T-helper 1 cell (primary cell): Measurements from ENCODE around the gene TAF8.
"Not testable (repeated sequence)": the region's sequence is repeated elsewhere in the genome, so short reads cannot be mapped to it uniquely, and the experiment has no call there.

ENCODE experiments used
- DNase-seq, 5 donors: peaks; one replicate each; pipeline ENCODE4 v3.0.0-alpha.2; 2012 to 2020
- total RNA-seq, 4 donors: gene quantifications; one replicate each; lab custom pipeline; 2026; lab: John Stamatoyannopoulos, UW

TAF8 gene
- total RNA-seq, result 41.5 to 64.5 (median 53.1) reads per million in 4 donors

DNA sequence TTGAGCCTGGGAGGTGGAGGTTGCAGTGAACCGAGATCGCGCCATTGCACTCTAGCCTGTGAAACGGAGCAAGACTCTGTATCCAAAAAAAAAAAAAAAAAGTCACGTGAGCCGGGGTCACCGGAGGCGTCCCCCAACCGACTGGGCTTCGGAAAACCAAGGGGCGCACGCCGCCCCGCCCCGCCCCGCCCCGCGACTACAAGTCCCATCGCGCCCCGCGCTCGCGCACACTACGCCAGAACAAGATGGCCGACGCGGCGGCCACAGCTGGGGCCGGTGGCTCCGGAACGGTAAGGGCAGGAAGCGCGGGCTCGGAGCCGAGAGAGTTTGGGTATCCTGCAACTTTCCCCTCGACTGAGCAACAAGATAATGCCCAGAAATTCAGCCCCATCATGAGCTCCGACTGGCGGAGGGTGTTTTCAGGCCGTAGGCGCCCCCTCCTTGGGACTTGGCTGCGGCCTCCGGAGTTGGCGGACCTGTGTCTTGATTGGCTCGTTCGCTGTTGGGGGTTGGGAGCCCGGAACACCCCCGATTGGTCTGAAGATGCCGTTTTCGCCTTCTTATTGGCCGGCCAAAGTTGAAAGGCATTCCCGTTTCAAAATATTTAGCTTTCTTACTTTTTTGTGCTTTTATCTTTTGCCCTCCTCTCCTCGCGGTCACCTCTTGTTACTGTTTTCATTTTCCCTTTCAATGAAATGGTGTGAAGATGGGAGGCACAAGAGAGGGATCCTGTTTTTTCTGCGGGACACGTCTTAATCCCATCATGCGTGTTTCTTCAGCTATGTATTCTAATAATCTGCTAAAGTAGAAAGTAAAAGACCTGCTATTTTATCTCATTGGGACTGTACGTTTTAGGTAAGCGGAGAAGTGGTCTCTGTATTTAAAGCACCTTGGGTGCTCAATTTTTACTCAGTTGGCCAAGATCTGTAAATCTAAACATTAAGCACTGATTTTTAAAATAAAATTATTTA lies at the start of gene TAF8:
TAF8 (plus strand) TSS at position 228 of the 971 bp plus-strand sequence; CDS start at position 246, 18 bp downstream.
- DNase-seq, result peak; percentile 75 to 94 (median 84)

GRCh38 chr6:42001506-42001905 lies 48.8 kb upstream of the TAF8 start:
- DNase-seq, result no peak

GRCh38 chr6:42003658-42004057 lies 46.7 kb upstream of the TAF8 start:
- DNase-seq, result not testable (repeated sequence)

- peak in 3 of 5 donors; percentile 21 to 35 (median 23) for DNase-seq
Observed at GRCh38 chr6:42007286-42008137, 42.8 kb upstream of the TAF8 start.

DNA sequence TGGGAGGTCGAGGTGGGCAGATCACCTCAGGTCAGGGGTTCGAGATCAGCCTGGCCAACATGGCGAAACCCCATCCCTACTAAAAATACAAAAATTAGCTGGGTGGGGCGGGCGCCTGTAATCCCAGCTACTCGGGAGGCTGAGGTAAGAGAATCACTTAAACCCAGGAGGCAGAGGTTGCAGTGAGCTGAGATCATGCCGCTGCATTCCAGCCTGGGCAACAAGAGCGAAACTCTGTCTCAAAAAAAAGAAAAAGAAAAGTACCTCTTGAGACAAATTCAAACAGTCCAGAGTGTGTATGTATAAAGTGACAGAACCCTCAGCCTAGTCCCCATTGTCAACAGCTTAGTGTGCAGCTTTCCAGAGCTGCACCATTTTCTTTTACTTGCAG lies 42.2 kb upstream of the TAF8 start:
- DNase-seq, result not testable (repeated sequence)

DNA sequence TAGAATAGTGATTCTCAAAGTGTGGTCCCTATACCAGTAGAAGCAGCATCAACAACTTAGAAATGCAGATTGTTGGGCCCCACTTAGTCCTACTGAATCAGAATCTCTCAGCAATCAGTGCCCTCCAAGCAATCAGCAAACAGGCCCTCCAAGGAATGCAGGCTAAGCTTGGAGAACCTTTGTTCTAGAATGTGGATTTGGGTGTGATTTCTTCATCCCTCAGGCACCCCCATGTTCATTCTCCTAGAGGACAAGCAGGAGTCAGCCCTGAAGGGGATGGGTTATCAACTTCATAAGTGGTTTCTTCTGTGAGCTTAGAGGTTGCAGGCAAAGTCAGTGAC lies 40.5 kb upstream of the TAF8 start:
- DNase-seq, result no peak

- peak in 1 of 5 donors; percentile 55 for DNase-seq
Observed at GRCh38 chr6:42010185-42010891, 40.0 kb upstream of the TAF8 start.

DNA sequence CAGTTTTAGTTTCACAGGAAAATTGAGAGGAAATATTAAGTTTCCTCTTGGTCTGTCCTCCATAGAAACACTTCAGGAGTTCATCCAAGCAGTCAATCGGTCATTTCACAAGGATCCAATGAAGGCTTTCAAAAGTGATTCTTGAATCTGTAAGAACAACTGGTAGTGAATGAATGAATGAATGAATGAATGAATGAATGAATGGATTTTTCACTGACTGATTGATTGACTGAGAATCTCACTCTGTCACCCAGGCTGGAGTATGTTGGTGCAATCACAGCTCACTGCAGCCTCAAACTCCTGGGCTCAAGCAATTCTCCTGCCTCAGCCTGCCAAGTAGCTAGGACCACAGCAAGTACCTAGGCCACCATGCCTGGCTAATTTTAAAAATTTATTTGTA lies 39.4 kb upstream of the TAF8 start:
- DNase-seq, result no peak

DNA sequence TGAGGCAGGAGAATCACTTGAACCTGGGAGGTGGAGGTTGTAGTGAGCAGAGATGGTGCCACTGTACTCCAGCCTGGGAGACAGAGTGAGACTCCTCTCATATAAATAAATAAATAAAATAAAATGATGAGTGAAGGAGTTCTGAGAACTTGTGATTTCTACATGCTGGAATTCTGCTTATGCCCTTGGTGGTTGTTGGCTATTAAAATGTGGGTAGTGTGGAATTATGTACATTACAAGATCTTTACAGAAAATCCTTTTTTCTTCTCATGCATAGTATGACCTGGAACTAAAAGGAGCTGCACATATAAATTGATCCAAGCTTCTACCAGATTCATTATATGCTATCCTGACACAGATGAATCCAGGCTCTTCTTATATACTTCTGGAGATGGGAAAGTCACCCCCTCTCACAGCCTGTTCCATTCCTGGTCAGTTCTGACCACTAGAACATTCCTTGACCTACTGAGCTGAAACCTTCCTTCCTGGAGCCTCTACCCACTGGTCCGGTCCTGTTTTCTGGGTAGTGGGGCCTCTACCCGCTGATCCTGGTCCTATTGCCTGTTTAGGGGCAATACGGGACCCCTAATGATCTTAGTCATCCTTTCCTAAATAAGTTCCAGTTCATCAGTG lies 37.7 kb upstream of the TAF8 start:
- DNase-seq, result no peak

DNA sequence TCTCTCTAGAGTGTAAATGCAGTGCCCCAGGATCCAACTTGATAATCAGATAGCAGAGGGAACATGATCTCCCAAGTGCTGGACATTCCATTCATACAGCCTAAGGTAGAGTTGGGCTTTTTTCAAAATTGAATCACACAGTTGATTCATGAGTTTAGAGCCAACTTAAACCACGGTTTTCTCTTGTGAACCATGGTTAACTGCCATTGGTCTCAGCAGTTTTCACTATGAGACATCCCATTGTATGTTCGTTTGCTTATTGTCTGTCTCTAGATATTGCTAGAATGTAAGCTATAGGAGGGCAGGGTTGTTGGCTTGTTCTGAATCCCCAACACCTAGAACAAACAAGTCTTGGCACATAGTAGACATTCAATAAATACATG lies 37.2 kb upstream of the TAF8 start:
- peak in 1 of 5 donors; percentile 53 for DNase-seq

DNA sequence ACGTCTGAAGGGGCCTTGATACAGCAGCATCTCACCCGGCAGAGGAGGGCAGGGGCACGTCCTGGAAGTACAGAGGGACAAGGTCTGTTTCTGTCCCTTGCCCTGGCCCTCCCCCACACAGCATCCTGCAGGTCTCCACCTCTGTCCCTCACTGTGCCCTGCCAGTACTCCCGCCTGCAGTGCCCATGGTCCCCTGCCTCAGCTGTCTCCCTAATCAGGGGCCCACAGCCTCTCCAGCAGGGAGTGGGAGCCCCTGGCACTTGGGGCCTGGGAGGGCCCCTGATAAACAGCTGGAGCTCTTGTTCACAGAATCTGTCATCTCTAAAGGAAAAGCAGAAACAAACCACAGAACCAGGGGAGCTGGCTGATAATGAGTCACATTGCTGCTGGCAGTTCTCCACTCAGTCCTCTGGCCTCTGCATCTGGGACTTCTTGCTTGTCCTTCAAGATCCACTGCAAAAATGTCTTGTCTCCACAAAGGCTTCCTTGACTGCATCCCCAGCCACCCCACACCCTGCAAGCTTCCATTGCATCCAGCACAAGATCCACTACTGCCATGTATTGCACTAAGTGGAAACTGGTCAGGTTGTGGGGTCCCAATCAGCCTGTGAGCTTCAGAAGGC lies 33.2 kb upstream of the TAF8 start:
- peak in 1 of 5 donors; percentile 76 for DNase-seq

DNA sequence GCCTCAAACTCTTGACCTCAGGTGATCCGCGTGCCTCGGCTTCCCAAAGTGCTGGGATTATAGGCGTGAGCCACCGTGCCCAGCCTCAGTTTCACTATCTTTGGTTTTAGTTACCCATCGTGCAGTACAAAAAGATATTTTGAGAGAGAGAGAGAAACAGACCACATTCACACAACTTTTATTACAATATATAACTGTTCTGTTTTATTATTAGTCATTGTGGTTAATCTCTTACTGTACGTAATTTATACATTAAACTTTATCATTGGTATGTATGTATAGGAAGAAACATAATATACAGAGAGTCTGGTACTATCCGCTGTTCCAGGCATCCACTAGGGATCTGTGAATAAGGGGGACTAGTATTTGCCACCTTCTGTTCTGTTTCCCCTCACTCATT lies 29.4 kb upstream of the TAF8 start:
- DNase-seq, result no peak

GRCh38 chr6:42021847-42022754 lies 28.2 kb upstream of the TAF8 start:
- peak; percentile 18 to 87 (median 50) for DNase-seq

DNA sequence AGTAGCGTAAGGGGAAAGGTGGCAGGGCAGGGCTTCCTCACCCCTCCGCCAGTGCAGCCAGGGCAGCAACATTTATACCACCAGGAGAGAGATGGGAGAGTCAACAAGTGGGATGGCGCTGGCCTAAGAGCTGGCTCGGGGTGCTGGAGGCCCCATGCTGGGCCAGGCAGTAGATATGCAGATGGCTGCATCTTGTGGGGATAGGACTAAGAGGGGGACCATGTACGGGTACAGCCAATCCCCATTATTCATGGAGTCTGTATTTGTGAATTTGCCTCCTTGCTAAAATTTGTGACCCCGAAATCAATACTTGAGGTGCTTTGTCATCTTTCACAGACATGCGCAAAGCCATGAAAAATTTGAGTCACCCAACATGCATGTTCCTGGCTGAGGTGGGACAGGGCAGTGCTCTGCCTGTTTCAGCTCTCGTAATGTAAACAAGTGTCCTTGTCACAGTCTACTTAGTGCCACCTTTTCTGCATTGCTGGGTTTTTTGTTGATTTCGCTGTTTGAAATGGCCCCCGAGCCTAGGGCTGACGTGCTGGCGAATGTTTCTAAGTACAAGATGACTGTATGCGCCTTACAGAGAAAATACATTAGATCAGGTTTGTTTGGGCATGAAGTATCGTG lies 27.5 kb upstream of the TAF8 start:
- DNase-seq, result no peak

DNA sequence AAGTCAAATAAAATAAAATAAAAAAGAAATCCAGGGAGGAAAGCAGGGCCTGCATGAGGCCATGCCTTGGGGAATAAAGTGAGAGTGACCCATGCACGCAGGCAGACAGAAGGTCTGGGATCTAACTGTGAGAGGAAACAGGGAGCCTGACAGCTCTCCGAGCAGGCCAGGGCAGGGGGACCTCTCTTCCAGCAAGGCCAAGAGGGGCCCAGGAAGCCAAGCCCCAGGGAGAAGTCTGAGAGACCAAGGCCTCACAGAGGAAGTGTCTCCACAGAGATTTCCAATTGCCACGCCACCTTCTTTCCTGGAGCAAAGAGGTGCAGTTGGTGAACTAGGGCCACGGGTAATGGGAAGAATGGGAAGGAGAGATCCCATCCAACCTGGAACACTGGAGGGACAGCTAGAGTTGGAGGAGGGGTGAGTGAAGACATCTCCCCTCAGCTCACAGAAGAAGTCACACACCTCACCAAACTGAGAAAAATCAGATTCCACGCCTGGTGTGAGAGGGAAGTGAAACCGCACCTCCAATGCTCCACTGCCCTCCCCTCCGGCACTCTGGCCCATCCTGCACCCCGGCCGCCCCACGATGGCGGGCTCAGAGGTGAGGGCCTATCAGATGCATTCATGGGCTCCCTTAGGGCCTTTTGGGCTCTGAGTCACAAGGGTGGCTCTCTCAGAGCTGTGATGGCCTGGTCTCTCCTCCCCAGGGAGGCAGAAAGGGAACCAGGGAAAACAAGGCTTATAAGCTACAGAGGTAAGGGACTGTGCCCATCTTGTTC lies 25.1 kb upstream of the TAF8 start:
- DNase-seq, result no peak

DNA sequence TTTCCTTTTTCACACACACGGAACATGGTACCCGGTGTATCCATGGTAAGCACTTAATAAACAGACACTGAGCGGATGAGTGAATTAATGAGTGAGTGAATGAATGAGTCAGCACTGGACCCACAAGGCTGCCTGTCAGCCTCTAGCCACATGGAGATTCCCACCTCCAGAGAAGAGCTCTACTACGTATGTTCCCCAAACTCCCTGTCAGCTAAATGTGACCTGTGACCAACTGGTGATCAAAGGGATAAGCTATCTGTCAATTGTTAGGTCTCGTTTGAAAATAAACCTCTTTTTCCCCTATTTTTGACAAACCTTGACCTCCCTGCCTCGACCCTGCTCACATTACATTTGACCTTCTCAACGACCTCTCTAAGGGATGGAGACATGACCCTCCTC lies 24.5 kb upstream of the TAF8 start:
- DNase-seq, result no peak

- DNase-seq, result no peak
Observed at GRCh38 chr6:42026540-42026939, 23.8 kb upstream of the TAF8 start.

DNA sequence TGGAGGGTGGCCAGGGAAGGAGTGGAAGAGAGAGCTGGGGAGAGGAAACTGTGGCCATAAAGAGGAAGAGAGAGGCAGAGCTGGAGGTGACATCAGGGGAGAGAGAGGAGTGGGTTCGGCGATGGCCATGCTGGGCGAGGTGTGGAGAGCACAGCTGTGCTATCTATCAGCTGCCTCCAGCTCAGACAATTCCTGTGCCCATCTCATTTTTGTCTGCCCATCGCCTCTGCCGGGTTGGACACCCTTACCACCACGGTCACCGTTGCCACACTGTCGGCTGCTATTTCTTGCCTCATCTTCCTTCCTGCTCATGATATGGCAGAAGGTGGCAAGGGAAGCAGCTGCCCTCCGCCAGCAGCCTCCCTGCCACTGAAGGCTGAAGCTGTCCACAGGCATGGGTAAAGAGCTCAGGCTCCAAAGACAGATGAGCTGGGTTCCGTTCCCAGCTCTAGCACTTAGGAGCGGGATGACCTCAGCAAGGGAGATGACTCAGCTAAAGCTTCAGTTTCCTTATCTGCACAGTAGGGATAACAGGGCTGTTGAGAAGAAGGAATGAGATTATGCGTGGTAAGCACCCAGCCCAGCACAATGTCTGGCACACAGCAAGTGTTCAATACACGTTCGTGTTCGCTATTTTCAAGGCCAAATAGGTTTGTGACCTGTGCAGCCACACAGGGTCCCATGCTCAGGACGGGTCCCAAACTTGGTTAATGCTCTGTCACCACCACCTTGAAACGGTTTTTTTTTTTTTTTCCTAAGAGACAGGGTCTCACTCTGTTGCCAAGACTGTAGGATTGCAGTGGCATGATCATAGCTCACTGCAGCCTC lies 21.9 kb upstream of the TAF8 start:
- DNase-seq, result peak in 1 of 5 donors; percentile 65
